Measurements from ENCODE around the gene MPPE1. TPM values are rescaled to one million over a fixed set of nuclear protein-coding genes. Genes with fewer than 3 reads are reported as not detected.
A peak's percentile ranks its signal among the peaks of the same experiment; 100 is the strongest.

The MPPE1 gene
- total and polyA plus RNA-seq, 2 of the 4 experiments (the other 2 are of a cell fraction) = 13.8 to 19.9 TPM

- Histone ChIP-seq H3K18ac (ENCODE audit: low read depth, low read length) (no peak overlapping the region), H3K23ac (ENCODE audit: low read depth, low read length) (no peak overlapping the region), H3K36me3 (ENCODE audit: control insufficient read depth, insufficient read depth, low read length) (no peaks in the 10 kb centered on the region), H3K56ac (ENCODE audit: extremely low read depth, insufficient read depth, low read length) (no peak overlapping the region), H4K91ac (ENCODE audit: insufficient read depth, low read depth, low read length) (no peak overlapping the region), H2AFZ (replicated peaks; ENCODE audit: low read length, poor library complexity) (no peak overlapping the region), H3K9me1 (ENCODE audit: insufficient read depth, low read length) (no peaks in the 10 kb centered on the region), H3K4ac (ENCODE audit: low read depth, low read length) (no peak overlapping the region), H2BK120ac (ENCODE audit: low read depth, low read length) (no peak overlapping the region), H3K4me2 (ENCODE audit: low read depth, low read length) (no peak overlapping the region), H3K9ac (ENCODE audit: low read depth, low read length) (no peak overlapping the region), H3K14ac (replicated peaks; ENCODE audit: low read depth, low read length) (no peak overlapping the region), H2BK5ac (ENCODE audit: low read depth, low read length, poor library complexity, severe bottlenecking) (no peak overlapping the region), H3K27me3 (ENCODE audit: control insufficient read depth, insufficient read depth, low read length) (no peaks in the 10 kb centered on the region), H3K9me3 (ENCODE audit: control insufficient read depth, insufficient read depth, low read length) (no peaks in the 10 kb centered on the region), H2AK5ac (ENCODE audit: low read depth, low read length) (peak overlapping the region; percentile 20; the same call in 1 of the 2 replicates), H4K20me1 (ENCODE audit: insufficient read depth, low read length) (no peaks in the 10 kb centered on the region), H2BK20ac (ENCODE audit: low read depth, low read length) (no peak overlapping the region), H3K4me3 (ENCODE audit: insufficient read depth, low read depth, low read length) (no peak overlapping the region), H3K79me1 (ENCODE audit: low read depth in 1 of 2, low read length in 2 of 2) (no peaks in the 10 kb centered on the region), H3K27ac (ENCODE audit: insufficient read depth, low read length) (no peak overlapping the region), H3K4me1 (ENCODE audit: control insufficient read depth, insufficient read depth, low read length) (peaks cover 16% of the 10 kb centered on the region), H2AK9ac (replicated peaks; ENCODE audit: low read depth, low read length, poor library complexity) (no peak overlapping the region), H2BK15ac (ENCODE audit: low read depth, low read length) (peak overlapping the region; percentile 7; the same call in 1 of the 3 replicates), H4K5ac (ENCODE audit: low read depth, low read length) (no peak overlapping the region), H4K8ac (ENCODE audit: low read depth in 2 of 2, low read length in 2 of 2) (no peak overlapping the region)
- BruUV-seq (replicated peaks) = no TSS peak
- POLR2A ChIA-PET (ENCODE audit: unreplicated experiment) = no interaction called here
- in situ Hi-C loops (cut with MboI; ENCODE audit: low sequenced_read_pairs) = loop anchor here (5.0 kb wide), 1 partner anchor 98 kb away; no protein-coding TSS in a partner anchor
- DNase-seq = no peak
- intact Hi-C loops (cut with micrococcal nuclease) = loop anchor here (10.0 kb wide), 2 partner anchors 90 to 330 kb away; partner anchors contain the start of gene CHMP1B
- CTCF ChIA-PET = no interaction called here
- dilution Hi-C loops (cut with HindIII; ENCODE audit: low sequenced_read_pairs, unreplicated experiment) = no loop called here
- ATAC-seq (ENCODE audit: low read depth) = no peak
- WGBS, 2 experiments (ENCODE audit: extremely low coverage in 2 of 2, insufficient read length in 1 of 2) = 100% methylated on average over 1 of the region's 5 CpGs; no CpG with 5 or more reads in 1 of the 2 experiments
- TF ChIP-seq SMC3 (IDR thresholded peaks at IDR 0.05; ENCODE audit: low read depth, low read length) (no peak), ELK1 (IDR thresholded peaks at IDR 0.05; ENCODE audit: borderline replicate concordance, low read depth, low read length) (no peak), MAFK (IDR thresholded peaks at IDR 0.05; ENCODE audit: low read depth, low read length) (no peak), CTCF (conservative IDR thresholded peaks at IDR 0.05; ENCODE audit: low read depth, low read length) (no peak), RCOR1 (IDR thresholded peaks at IDR 0.05; ENCODE audit: insufficient replicate concordance, low read length) (no peak), NFE2L2 (IDR thresholded peaks at IDR 0.05; ENCODE audit: low read depth, low read length) (no peak), CHD1 (IDR thresholded peaks at IDR 0.05; ENCODE audit: low read depth, low read length) (no peak), RAD21 (IDR thresholded peaks at IDR 0.05; ENCODE audit: low read length) (no peak), BHLHE40 (IDR thresholded peaks at IDR 0.05; ENCODE audit: low read depth, low read length) (no peak), FOS (IDR thresholded peaks at IDR 0.05; ENCODE audit: low read depth, low read length) (no peak), CEBPB (IDR thresholded peaks at IDR 0.05; ENCODE audit: low read depth, low read length) (no peak), POLR2A (IDR thresholded peaks at IDR 0.05; ENCODE audit: low read depth, low read length) (no peak), MXI1 (IDR thresholded peaks at IDR 0.05; ENCODE audit: borderline replicate concordance, low read depth, low read length) (no peak), MAZ (IDR thresholded peaks at IDR 0.05; ENCODE audit: borderline replicate concordance, low read depth, low read length) (no peak), RFX5 (IDR thresholded peaks at IDR 0.05; ENCODE audit: low read depth, low read length) (no peak)
Measured at GRCh38 chr18:11944786-11945185, 36.7 kb upstream of the MPPE1 start.

Data from IMR-90 (cell line).